H1 (cell line): ENCODE results near the gene TRAF3IP3. TPM values are rescaled to one million over a fixed set of nuclear protein-coding genes. Genes with fewer than 3 reads are reported as not detected.

ENCODE experiments used
- CTCF ChIA-PET: fragments of 300-600 bp; sonication (Branson Sonifier 250); formaldehyde crosslinking; loops from one replicate; lab custom pipeline; 2021; ENCODE audit not compliant: partially characterized antibody; lab: Charles Lee
- POLR2A ChIA-PET: fragments of 300-600 bp; sonication (Branson Sonifier 250); formaldehyde crosslinking; loops from one replicate; lab custom pipeline; 2021; ENCODE audit warnings: inconsistent platforms; ENCODE audit not compliant: partially characterized antibody; lab: Charles Lee
- DNase-seq, 2 experiments: peaks; one replicate each; pipeline versions ENCODE4 v3.0.0 to v3.0.0-alpha.2; 2010 to 2022; ENCODE audit warnings: low spot score in 2 of 2, low read depth in 1 of 2, mixed read lengths in 1 of 2
- FAIRE-seq: peaks from 2 replicates; lab custom pipeline; 2011; peaks lifted over from hg19 to GRCh38; lab: Jason Lieb, UNC
- H2AFZ ChIP-seq: 2 replicates; pipeline ENCODE4 v1.8.1; 2012; ENCODE audit warnings: low read length, inconsistent platforms
- H2AK5ac ChIP-seq: 2 replicates; pipeline ENCODE4 v1.6.1; 2013; ENCODE audit warnings: low read depth, low read length
- H2BK120ac ChIP-seq: replicated peaks from 2 replicates; pipeline ENCODE3; 2013; ENCODE audit warnings: low read depth, low read length, inconsistent platforms
- H2BK12ac ChIP-seq: 2 replicates; pipeline ENCODE4 v1.6.1; 2013; ENCODE audit warnings: low read depth, low read length
- H2BK15ac ChIP-seq: 2 replicates; pipeline ENCODE4 v1.6.1; 2013; ENCODE audit warnings: low read length
- H2BK20ac ChIP-seq: 2 replicates; pipeline ENCODE4 v1.6.1; 2013; ENCODE audit warnings: low read length
- H2BK5ac ChIP-seq: 2 replicates; pipeline ENCODE4 v1.6.1; 2013; ENCODE audit warnings: low read depth, low read length
- H3K14ac ChIP-seq: 2 replicates; pipeline ENCODE4 v1.6.1; 2013; ENCODE audit warnings: inconsistent platforms; ENCODE audit not compliant: insufficient read length
- H3K18ac ChIP-seq: 2 replicates; pipeline ENCODE4 v1.6.1; 2013; ENCODE audit warnings: low read length; ENCODE audit errors: extremely low read depth
- H3K23ac ChIP-seq: 2 replicates; pipeline ENCODE4 v1.6.1; 2013; ENCODE audit warnings: inconsistent platforms; ENCODE audit not compliant: insufficient read length
- H3K23me2 ChIP-seq: 2 replicates; pipeline ENCODE4 v1.6.1; 2013; ENCODE audit warnings: low read depth, low read length
- H3K27ac ChIP-seq: 2 replicates; pipeline ENCODE4 v1.6.1; 2011; ENCODE audit warnings: low read depth, low read length, inconsistent platforms
- H3K27me3 ChIP-seq, 4 experiments: replicated peaks in 1 of 4; 1 replicate in 1 of 4; 2 replicates in 3 of 4; pipeline versions ENCODE4 v1.6.1 to v1.8.1; 2011 to 2013; ENCODE audit warnings: low read length in 3 of 4, mild to moderate bottlenecking in 3 of 4, inconsistent platforms in 2 of 4, mixed read lengths in 2 of 4, moderate library complexity in 1 of 4; ENCODE audit not compliant: control insufficient read depth in 3 of 4, insufficient read depth in 3 of 4; ENCODE audit errors: extremely low read depth in 1 of 4
- H3K36me3 ChIP-seq, 4 experiments: 2 replicates each; pipeline versions ENCODE4 v1.6.1 to v1.8.1; 2011 to 2013; ENCODE audit warnings: mild to moderate bottlenecking in 4 of 4, low read length in 3 of 4, moderate library complexity in 2 of 4, control low read depth in 1 of 4, inconsistent platforms in 1 of 4; ENCODE audit not compliant: insufficient read depth in 4 of 4, control insufficient read depth in 2 of 4
- H3K4ac ChIP-seq: replicated peaks from 2 replicates; pipeline ENCODE3; 2013; ENCODE audit warnings: low read length, low read depth, mixed read lengths, inconsistent platforms; ENCODE audit not compliant: insufficient read length
- H3K4me1 ChIP-seq, 4 experiments: replicated peaks in 1 of 4; 1 replicate in 1 of 4; 2 replicates in 3 of 4; pipeline versions ENCODE4 v1.6.1 to v1.8.1; 2011 to 2013; ENCODE audit warnings: low read length in 3 of 4, inconsistent platforms in 2 of 4, mixed read lengths in 1 of 4; ENCODE audit not compliant: insufficient read depth in 4 of 4, control insufficient read depth in 3 of 4
- H3K4me2 ChIP-seq, 2 experiments: 2 replicates each; pipeline versions ENCODE4 v1.6.1 to v1.8.1; 2011 to 2013; ENCODE audit warnings: low read depth in 2 of 2, low read length in 2 of 2, control low read depth in 1 of 2, inconsistent platforms in 1 of 2, mild to moderate bottlenecking in 1 of 2; ENCODE audit not compliant: insufficient read depth in 1 of 2
- H3K4me3 ChIP-seq, 4 experiments: fragments of 200-600, 300-600 bp in 1 of 4; sonication (generic), shearing (Covaris generic), sonication (Bioruptor Twin) in 1 of 4; 2 replicates each; pipeline versions ENCODE4 v1.5.1 to v1.8.1; 2011 to 2016; ENCODE audit warnings: low read length in 4 of 4, low read depth in 3 of 4, control low read depth in 2 of 4, inconsistent platforms in 2 of 4, mild to moderate bottlenecking in 2 of 4, mixed read lengths in 1 of 4, moderate library complexity in 1 of 4; ENCODE audit not compliant: insufficient read depth in 2 of 4; ENCODE audit errors: extremely low read depth in 1 of 4
- H3K56ac ChIP-seq: replicated peaks from 2 replicates; pipeline ENCODE3; 2013; ENCODE audit warnings: low read depth, mild to moderate bottlenecking, mixed read lengths, low read length, inconsistent platforms; ENCODE audit not compliant: insufficient read length
- H3K79me1 ChIP-seq: 2 replicates; pipeline ENCODE4 v1.6.1; 2013; ENCODE audit warnings: low read depth, low read length, control low read depth
- H3K79me2 ChIP-seq, 2 experiments: 2 replicates each; pipeline versions ENCODE4 v1.6.1 to v1.8.1; 2012 to 2013; ENCODE audit warnings: low read length in 2 of 2, mild to moderate bottlenecking in 2 of 2, inconsistent platforms in 1 of 2; ENCODE audit not compliant: insufficient read depth in 2 of 2, control insufficient read depth in 1 of 2
- H3K9ac ChIP-seq, 4 experiments: replicated peaks in 1 of 4; 1 replicate in 1 of 4; 2 replicates in 3 of 4; pipeline versions ENCODE4 v1.6.1 to v1.8.1; 2011 to 2013; ENCODE audit warnings: low read depth in 3 of 4, low read length in 3 of 4, control low read depth in 2 of 4, mild to moderate bottlenecking in 2 of 4, moderate library complexity in 2 of 4, inconsistent platforms in 1 of 4; ENCODE audit errors: extremely low read depth in 1 of 4
- H3K9me3 ChIP-seq, 2 experiments: 2 replicates each; pipeline versions ENCODE4 v1.6.1 to v1.8.1; 2012 to 2013; ENCODE audit warnings: mild to moderate bottlenecking in 2 of 2, moderate library complexity in 2 of 2, control low read depth in 1 of 2, inconsistent platforms in 1 of 2, low read depth in 1 of 2, low read length in 1 of 2, mixed read lengths in 1 of 2; ENCODE audit not compliant: insufficient read depth in 2 of 2
- H4K20me1 ChIP-seq, 2 experiments: replicated peaks in 1 of 2; 2 replicates each; pipeline versions ENCODE3 to v1.8.1; 2011 to 2013; ENCODE audit warnings: inconsistent platforms in 2 of 2, low read length in 2 of 2, mild to moderate bottlenecking in 1 of 2; ENCODE audit not compliant: insufficient read depth in 2 of 2, control insufficient read depth in 1 of 2
- H4K5ac ChIP-seq: 2 replicates; pipeline ENCODE4 v1.6.1; 2013; ENCODE audit warnings: low read length, low read depth, mixed read lengths, inconsistent platforms; ENCODE audit not compliant: insufficient read length
- H4K8ac ChIP-seq: 2 replicates; pipeline ENCODE4 v1.8.0; 2013; ENCODE audit warnings: mild to moderate bottlenecking, moderate library complexity, low read length, inconsistent platforms; ENCODE audit not compliant: insufficient read depth; ENCODE audit errors: extremely low read depth
- H4K91ac ChIP-seq: replicated peaks from 2 replicates; pipeline ENCODE3; 2013; ENCODE audit warnings: low read length, mixed read lengths, inconsistent platforms; ENCODE audit not compliant: insufficient read length
- BRCA1 ChIP-seq: IDR thresholded peaks from 2 replicates; pipeline ENCODE4 v1.6.1; 2012; ENCODE audit warnings: low read depth, low read length, improper control_type of control experiment
- EP300 ChIP-seq, 2 experiments: IDR thresholded peaks; 1 replicate in 1 of 2; 2 replicates in 1 of 2; pipeline ENCODE4 v1.6.1; 2011 to 2012; ENCODE audit warnings: low read depth in 2 of 2, low read length in 2 of 2, mild to moderate bottlenecking in 2 of 2, borderline replicate concordance in 1 of 2, inconsistent platforms in 1 of 2, moderate library complexity in 1 of 2
- GTF2F1 ChIP-seq: IDR thresholded peaks from 2 replicates; pipeline ENCODE4 v1.6.1; 2012; ENCODE audit warnings: low read depth, low read length, improper control_type of control experiment, borderline replicate concordance
- HDAC2 ChIP-seq, 2 experiments: fragments of 300-600 bp in 1 of 2; sonication (generic) in 1 of 2; IDR thresholded peaks; 2 replicates each; pipeline ENCODE4 v1.6.1; 2011 to 2012; ENCODE audit warnings: low read depth in 2 of 2, low read length in 2 of 2, mild to moderate bottlenecking in 2 of 2, moderate library complexity in 2 of 2, borderline replicate concordance in 1 of 2, inconsistent platforms in 1 of 2
- HDAC6 ChIP-seq: IDR thresholded peaks from one replicate; pipeline ENCODE4 v1.7.1; 2012; ENCODE audit warnings: low read depth, mild to moderate bottlenecking, inconsistent platforms, low read length, moderate library complexity
- MAFK ChIP-seq: IDR thresholded peaks from 2 replicates; pipeline ENCODE4 v1.6.1; 2012; ENCODE audit warnings: low read depth, mild to moderate bottlenecking, improper control_type of control experiment, low read length
- PHF8 ChIP-seq: fragments of 200-600 bp; sonication (generic); conservative IDR thresholded peaks from 2 replicates; pipeline ENCODE4 v1.7.1; 2012; ENCODE audit warnings: low read depth, mild to moderate bottlenecking, inconsistent platforms, low read length, moderate library complexity
- WGBS, 2 experiments: shearing (Covaris generic) in 1 of 2; methylation state at CpG; one replicate each; pipeline versions ENCODE4 v1.1.6 to v1.1.7; 2013 to 2015; ENCODE audit warnings: low lambda C conversion rate in 2 of 2, mixed read lengths in 2 of 2, inconsistent platforms in 1 of 2, low coverage in 1 of 2, missing lambda C conversion rate in 1 of 2; ENCODE audit not compliant: insufficient replicate concordance in 2 of 2, insufficient coverage in 1 of 2, insufficient read length in 1 of 2; ENCODE audit errors: extremely low coverage in 1 of 2, missing lambda C conversion rate in 1 of 2; 5-methylcytosine and 5-hydroxymethylcytosine counted together
- polyA plus RNA-seq, 7 experiments: library from polyadenylated mRNA; depleted of rRNA in 3 of 7; stranded (reverse) in 5 of 7; unstranded in 2 of 7; fragments of >200 nt in 5 of 7; fragments of 200-250 nt in 2 of 7; gene quantifications; 1 replicate in 5 of 7; 2 replicates in 1 of 7; 4 replicates in 1 of 7; pipeline versions ENCODE4 v1.2.1 to v1.2.3, GENCODE V29; 2011 to 2013; ENCODE audit warnings: missing spikeins in 2 of 7, mixed read lengths in 2 of 7
- total RNA-seq: library from RNA; stranded (reverse); fragmentation: NEBNext Ultra II Directional; extraction: Animal tissue kit (Norgen Biotek cat#: 25700); gene quantifications from 2 replicates; pipeline ENCODE4 v1.2.1, GENCODE V29; 2021
- TF ChIP-seq, protein P1 (sequence below): IDR thresholded peaks from 2 replicates; pipeline ENCODE4 v1.6.1; 2012; ENCODE audit warnings: inconsistent platforms
- TF ChIP-seq, protein P2 (sequence below), 3 experiments: IDR thresholded peaks; 1 replicate in 2 of 3; 2 replicates in 1 of 3; pipeline versions ENCODE4 v1.5.1 to v1.6.1; 2011; ENCODE audit warnings: low read length in 3 of 3, mild to moderate bottlenecking in 3 of 3, inconsistent platforms in 2 of 3, low read depth in 1 of 3, moderate library complexity in 1 of 3; ENCODE audit not compliant: insufficient read depth in 1 of 3; ENCODE audit errors: control extremely low read depth in 1 of 3

The TRAF3IP3 gene
- total and polyA plus RNA-seq, 2 of the 8 experiments (the other 6 are each of a cell fraction or from before 2014, with no cell fraction given): not detected

DNA sequence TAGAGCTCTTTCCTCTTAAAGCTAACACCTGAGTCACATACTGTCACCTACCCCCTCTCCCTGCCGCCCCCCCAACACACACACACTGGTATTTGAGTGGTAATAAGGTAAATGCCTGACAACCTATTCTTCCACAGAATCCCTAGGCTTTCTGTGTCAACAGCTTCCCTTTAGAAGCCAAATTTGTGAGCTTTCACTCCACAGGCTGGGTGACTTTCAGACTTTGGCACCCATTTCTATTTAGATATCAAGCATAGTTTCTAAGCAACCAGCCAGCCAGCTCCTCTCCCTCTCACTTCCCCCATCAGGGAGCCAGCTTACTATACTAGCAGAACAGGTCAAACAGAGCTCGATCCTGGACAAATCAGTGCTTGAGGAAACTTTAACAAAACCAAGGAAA, 31.7 kb downstream of the TRAF3IP3 start:
- Histone ChIP-seq H4K5ac (no peak overlapping the region), H3K4me2 (no peak overlapping the region), H2AK5ac (no peak overlapping the region), H3K18ac (no peak overlapping the region), H3K14ac (no peak overlapping the region), H3K4me3 (no peak overlapping the region), H2BK20ac (no peak overlapping the region), H3K27ac (no peak overlapping the region), H3K36me3 (peaks cover 2 to 9% (median 5%) of the 10 kb centered on the region in 4 experiments; a peak in 6 of 8 replicates), H3K23me2 (peaks cover 6% of the 10 kb centered on the region), H3K9me3 (no peaks in the 10 kb centered on the region), H3K56ac (no peak overlapping the region), H4K91ac (no peak overlapping the region), H3K79me1 (no peaks in the 10 kb centered on the region; the same call in 1 of the 2 replicates), H2AFZ (no peak overlapping the region), H2BK120ac (no peak overlapping the region), H4K8ac (no peak overlapping the region), H3K23ac (no peak overlapping the region), H3K27me3 (no peaks in the 10 kb centered on the region), H3K79me2 (peaks cover 0 to 6% of the 10 kb centered on the region in 2 experiments; a peak in 1 of 4 replicates), H3K9ac (no peak overlapping the region), H3K4me1 (peaks cover 0 to 6% (median 2%) of the 10 kb centered on the region in 4 experiments; a peak in 2 of 7 replicates), H2BK15ac (no peak overlapping the region), H2BK5ac (no peak overlapping the region), H4K20me1 (no peaks in the 10 kb centered on the region), H3K4ac (no peak overlapping the region), H2BK12ac (no peak overlapping the region)
- no peak for DNase-seq
- ChIA-PET POLR2A (interaction anchor here (1.2 kb wide), 1 partner anchor 10 kb away, joined by 4 read pairs; no protein-coding TSS in a partner anchor), CTCF (interaction anchor here (0.6 to 2.7 kb wide), 10 partner anchors 10 to 730 kb away, joined by 3 to 13 read pairs (median 4); partner anchors contain the start of gene UTP25)
- no peak for FAIRE-seq
- WGBS, 2 experiments: 91% methylated on average over 2 of the region's 2 CpGs; no CpG with 5 or more reads in 1 of the 2 experiments
- TF ChIP-seq HDAC6 (no peak), HDAC2 (IDR thresholded peaks at IDR 0.05; ENCODE audit: borderline replicate concordance in 1 of 2, low read depth in 2 of 2, low read length in 2 of 2) (no peak), GTF2F1 (no peak), EP300 (IDR thresholded peaks at IDR 0.05; ENCODE audit: borderline replicate concordance in 1 of 2, low read depth in 2 of 2, low read length in 2 of 2) (no peak), MAFK (no peak), PHF8 (no peak), BRCA1 (no peak)
- TF ChIP-seq, protein P1, sequence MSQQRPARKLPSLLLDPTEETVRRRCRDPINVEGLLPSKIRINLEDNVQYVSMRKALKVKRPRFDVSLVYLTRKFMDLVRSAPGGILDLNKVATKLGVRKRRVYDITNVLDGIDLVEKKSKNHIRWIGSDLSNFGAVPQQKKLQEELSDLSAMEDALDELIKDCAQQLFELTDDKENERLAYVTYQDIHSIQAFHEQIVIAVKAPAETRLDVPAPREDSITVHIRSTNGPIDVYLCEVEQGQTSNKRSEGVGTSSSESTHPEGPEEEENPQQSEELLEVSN: no peak
- TF ChIP-seq, protein P2, sequence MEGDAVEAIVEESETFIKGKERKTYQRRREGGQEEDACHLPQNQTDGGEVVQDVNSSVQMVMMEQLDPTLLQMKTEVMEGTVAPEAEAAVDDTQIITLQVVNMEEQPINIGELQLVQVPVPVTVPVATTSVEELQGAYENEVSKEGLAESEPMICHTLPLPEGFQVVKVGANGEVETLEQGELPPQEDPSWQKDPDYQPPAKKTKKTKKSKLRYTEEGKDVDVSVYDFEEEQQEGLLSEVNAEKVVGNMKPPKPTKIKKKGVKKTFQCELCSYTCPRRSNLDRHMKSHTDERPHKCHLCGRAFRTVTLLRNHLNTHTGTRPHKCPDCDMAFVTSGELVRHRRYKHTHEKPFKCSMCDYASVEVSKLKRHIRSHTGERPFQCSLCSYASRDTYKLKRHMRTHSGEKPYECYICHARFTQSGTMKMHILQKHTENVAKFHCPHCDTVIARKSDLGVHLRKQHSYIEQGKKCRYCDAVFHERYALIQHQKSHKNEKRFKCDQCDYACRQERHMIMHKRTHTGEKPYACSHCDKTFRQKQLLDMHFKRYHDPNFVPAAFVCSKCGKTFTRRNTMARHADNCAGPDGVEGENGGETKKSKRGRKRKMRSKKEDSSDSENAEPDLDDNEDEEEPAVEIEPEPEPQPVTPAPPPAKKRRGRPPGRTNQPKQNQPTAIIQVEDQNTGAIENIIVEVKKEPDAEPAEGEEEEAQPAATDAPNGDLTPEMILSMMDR (IDR thresholded peaks at IDR 0.05; ENCODE audit: control extremely low read depth in 1 of 3, insufficient read depth in 1 of 3, low read depth in 1 of 3, low read length in 3 of 3): no peak
